Measurements from ENCODE around the gene IPO9.
"Not testable (repeated sequence)": the region's sequence is repeated elsewhere in the genome, so short reads cannot be mapped to it uniquely, and the experiment has no call there.

The IPO9 gene

GRCh38 chr1:201810466-201811216, 18.3 kb upstream of the IPO9 start:
- no peak for DNase-seq

GRCh38 chr1:201813226-201813625, 15.7 kb upstream of the IPO9 start:
- DNase-seq = peak; percentile 56

GRCh38 chr1:201816309-201816854, 12.6 kb upstream of the IPO9 start:
- DNase-seq = no peak

GRCh38 chr1:201818971-201819750, 9.8 kb upstream of the IPO9 start:
- no peak for DNase-seq

GRCh38 chr1:201820413-201820812, 8.5 kb upstream of the IPO9 start:
- no peak for DNase-seq

GRCh38 chr1:201825245-201825644, 3.7 kb upstream of the IPO9 start:
- no peak for DNase-seq

GRCh38 chr1:201826830-201827229, 2.1 kb upstream of the IPO9 start:
- DNase-seq = no peak

GRCh38 chr1:201827321-201828216, 1.4 kb upstream of the IPO9 start:
- DNase-seq = no peak

- no peak for DNase-seq
Observed at GRCh38 chr1:201828217-201828819, 639 bp upstream of the IPO9 start.

GRCh38 chr1:201831371-201831770, 2.4 kb downstream of the IPO9 start:
- DNase-seq = no peak

GRCh38 chr1:201834621-201835020, 5.7 kb downstream of the IPO9 start:
- DNase-seq = no peak

- DNase-seq = no peak
Observed at GRCh38 chr1:201838381-201838780, 9.4 kb downstream of the IPO9 start.

GRCh38 chr1:201839089-201839488, 10.1 kb downstream of the IPO9 start:
- not testable (repeated sequence) for DNase-seq

GRCh38 chr1:201840055-201840454, 11.1 kb downstream of the IPO9 start:
- no peak for DNase-seq

- DNase-seq = no peak
Observed at GRCh38 chr1:201840490-201840889, 11.5 kb downstream of the IPO9 start.

GRCh38 chr1:201841265-201841912, 12.4 kb downstream of the IPO9 start:
- DNase-seq = no peak

- DNase-seq = no peak
Observed at GRCh38 chr1:201842472-201843027, 13.6 kb downstream of the IPO9 start.

GRCh38 chr1:201845331-201846083, 16.6 kb downstream of the IPO9 start:
- no peak for DNase-seq

GRCh38 chr1:201847150-201847549, 18.2 kb downstream of the IPO9 start:
- DNase-seq = no peak

GRCh38 chr1:201848230-201848629, 19.3 kb downstream of the IPO9 start:
- no peak for DNase-seq

Data from NCI-H82 (cell line).